Measurements from ENCODE around the gene ANKS6. TPM values are rescaled to one million over a fixed set of nuclear protein-coding genes. Genes with fewer than 3 reads are reported as not detected.
"Not testable (repeated sequence)": the region's sequence is repeated elsewhere in the genome, so short reads cannot be mapped to it uniquely, and the experiment has no call there.

The ANKS6 gene
- total RNA-seq, 1 experiment from 2014 or later: 21.1 TPM

- Histone ChIP-seq H3K9me3 (no peaks in the 10 kb centered on the region), H3K36me3 (ENCODE audit: control insufficient read depth, insufficient read depth, low read length) (no peaks in the 10 kb centered on the region), H3K4me1 (peaks cover 19% of the 10 kb centered on the region), H3K27me3 (replicated peaks; ENCODE audit: control insufficient read depth, insufficient read depth, low read length) (no peaks in the 10 kb centered on the region), H3K4me3 (ENCODE audit: low read depth, low read length) (no peak overlapping the region)
- no TSS peak for BruUV-seq (replicated peaks)
- CTCF ChIA-PET: no interaction called here
- Mint-ChIP-seq H3K27ac (ENCODE audit: unreplicated experiment) (peak overlapping the region; percentile 85), H3K4me3 (ENCODE audit: unreplicated experiment) (no peak overlapping the region), H3K27me3 (ENCODE audit: insufficient read depth, unreplicated experiment) (no peaks in the 10 kb centered on the region), H3K36me3 (ENCODE audit: insufficient read depth, unreplicated experiment) (no peaks in the 10 kb centered on the region), H3K4me1 (ENCODE audit: low read depth, unreplicated experiment) (peaks cover 21% of the 10 kb centered on the region), H3K9me3 (ENCODE audit: unreplicated experiment) (no peaks in the 10 kb centered on the region)
- intact Hi-C loops (cut with micrococcal nuclease; ENCODE audit: unreplicated experiment): no loop called here
- DNase-seq: no peak
- no peak for TF ChIP-seq CTCF (IDR thresholded peaks at IDR 0.05; ENCODE audit: insufficient read depth in 1 of 2, low read depth in 1 of 2, low read length in 1 of 2, severe bottlenecking in 1 of 2, unreplicated experiment in 1 of 2)
- POLR2A ChIA-PET: no interaction called here
These were observed 108.4 kb downstream of the ANKS6 start for GRCh38 chr9:98687911-98688310.

- Histone ChIP-seq H3K4me3 (ENCODE audit: low read depth, low read length) (no peak overlapping the region), H3K27me3 (replicated peaks; ENCODE audit: control insufficient read depth, insufficient read depth, low read length) (no peaks in the 10 kb centered on the region), H3K36me3 (ENCODE audit: control insufficient read depth, insufficient read depth, low read length) (no peaks in the 10 kb centered on the region), H3K4me1 (peaks cover 19% of the 10 kb centered on the region), H3K9me3 (no peaks in the 10 kb centered on the region)
- no TSS peak for BruUV-seq (replicated peaks)
- DNase-seq: peak; percentile 57 to 73
- H3K9me3 Mint-ChIP-seq (ENCODE audit: unreplicated experiment): no peaks in the 10 kb centered on the region
- ChIA-PET CTCF (no interaction called here), POLR2A (no interaction called here)
- H3K4me1 Mint-ChIP-seq (ENCODE audit: low read depth, unreplicated experiment): peaks cover 21% of the 10 kb centered on the region
- no peak for TF ChIP-seq CTCF (IDR thresholded peaks at IDR 0.05; ENCODE audit: insufficient read depth in 1 of 2, low read depth in 1 of 2, low read length in 1 of 2, severe bottlenecking in 1 of 2, unreplicated experiment in 1 of 2)
- intact Hi-C loops (cut with micrococcal nuclease; ENCODE audit: unreplicated experiment): no loop called here
- no peaks in the 10 kb centered on the region for H3K36me3 Mint-ChIP-seq (ENCODE audit: insufficient read depth, unreplicated experiment)
- H3K27ac Mint-ChIP-seq (ENCODE audit: unreplicated experiment): peak overlapping the region; percentile 85
- H3K4me3 Mint-ChIP-seq (ENCODE audit: unreplicated experiment): peak overlapping the region; percentile 16
- no peaks in the 10 kb centered on the region for H3K27me3 Mint-ChIP-seq (ENCODE audit: insufficient read depth, unreplicated experiment)
These were observed 109.1 kb downstream of the ANKS6 start for GRCh38 chr9:98686961-98687855.

GRCh38 chr9:98684816-98685215, 111.5 kb downstream of the ANKS6 start:
- H3K36me3 ChIP-seq (ENCODE audit: control insufficient read depth, insufficient read depth, low read length); H3K36me3 Mint-ChIP-seq (ENCODE audit: insufficient read depth, unreplicated experiment); H3K4me3 Mint-ChIP-seq (ENCODE audit: unreplicated experiment); H3K27me3 ChIP-seq (replicated peaks; ENCODE audit: control insufficient read depth, insufficient read depth, low read length); H3K4me3 ChIP-seq (ENCODE audit: low read depth, low read length); CTCF ChIA-PET; H3K9me3 ChIP-seq; intact Hi-C loops (cut with micrococcal nuclease; ENCODE audit: unreplicated experiment); POLR2A ChIA-PET; H3K27me3 Mint-ChIP-seq (ENCODE audit: insufficient read depth, unreplicated experiment); H3K27ac Mint-ChIP-seq (ENCODE audit: unreplicated experiment); DNase-seq; H3K9me3 Mint-ChIP-seq (ENCODE audit: unreplicated experiment); BruUV-seq (replicated peaks): not testable (repeated sequence)
- peaks cover 19% of the 10 kb centered on the region for H3K4me1 ChIP-seq
- peaks cover 22% of the 10 kb centered on the region for H3K4me1 Mint-ChIP-seq (ENCODE audit: low read depth, unreplicated experiment)

Other genes with a start within 250 kb of the ANKS6 start
- gene GABBR2, start 87.6 kb downstream of the ANKS6 start, total RNA-seq (2022): 0.23 and 0.44 TPM in 2 replicates
- gene GALNT12, start 11.1 kb upstream of the ANKS6 start, total RNA-seq (2022): 3.6 and 3.9 TPM in 2 replicates
- not detected in 2 replicates for gene COL15A1, start 147.4 kb upstream of the ANKS6 start, total RNA-seq (2022)

Data from Caco-2 (cell line).